ENCODE data around the gene GLTP.
"Not testable (repeated sequence)": the region's sequence is repeated elsewhere in the genome, so short reads cannot be mapped to it uniquely, and the experiment has no call there.

The GLTP gene

DNA sequence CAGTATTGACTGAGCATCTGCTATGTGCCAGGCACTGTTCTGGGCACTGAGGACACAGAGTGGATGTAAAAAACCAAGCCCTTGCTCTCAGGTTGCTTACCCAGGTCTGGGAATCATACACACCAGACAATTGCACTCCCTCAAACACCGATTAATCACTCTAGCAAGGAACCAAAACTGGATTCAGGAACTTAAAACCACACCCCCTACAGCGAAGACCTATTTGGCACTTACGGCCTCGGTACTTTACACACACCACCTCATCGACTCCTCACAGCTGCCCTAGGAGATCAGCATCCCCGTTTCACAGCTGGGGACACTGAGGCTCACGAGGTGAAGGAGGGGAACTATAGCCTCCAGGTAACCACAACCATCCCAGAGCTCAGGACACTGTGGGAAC, 1.6 kb downstream of the GLTP start:
- no peak overlapping the region for H3K4me3 ChIP-seq (ENCODE audit: low read depth, low read length)

- no peak overlapping the region for H3K4me3 ChIP-seq (ENCODE audit: low read depth, low read length)
Observed at GRCh38 chr12:109878247-109878625, 2.1 kb downstream of the GLTP start.

GRCh38 chr12:109877504-109878246, 2.7 kb downstream of the GLTP start:
- H3K4me3 ChIP-seq (ENCODE audit: low read depth, low read length), result no peak overlapping the region

DNA sequence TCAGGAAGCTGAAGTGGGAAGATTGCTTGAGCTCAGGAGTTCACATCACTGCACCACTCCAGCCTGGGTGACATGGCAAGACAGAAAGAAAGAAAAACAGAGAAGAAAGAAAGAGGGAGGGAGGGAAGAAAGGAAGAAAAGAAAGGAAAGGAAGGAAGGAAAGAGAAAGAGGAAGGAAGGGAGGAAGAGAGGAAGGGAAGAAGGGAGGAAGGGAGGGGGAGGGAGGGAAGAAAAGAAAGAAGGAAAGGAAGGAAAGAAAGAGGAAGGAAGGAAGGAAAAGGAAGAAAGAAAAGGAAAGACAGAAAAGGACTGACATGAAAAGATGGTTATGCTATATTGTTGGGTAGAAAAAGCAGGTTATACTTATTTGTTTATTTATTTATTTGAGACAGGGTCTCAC, 3.9 kb downstream of the GLTP start:
- H3K4me3 ChIP-seq (ENCODE audit: low read depth, low read length), result no peak overlapping the region

GRCh38 chr12:109875572-109876131, 4.7 kb downstream of the GLTP start:
- no peak overlapping the region for H3K4me3 ChIP-seq (ENCODE audit: low read depth, low read length)

- no peak overlapping the region for H3K4me3 ChIP-seq (ENCODE audit: low read depth, low read length)
Observed at GRCh38 chr12:109873653-109874052, 6.7 kb downstream of the GLTP start.

DNA sequence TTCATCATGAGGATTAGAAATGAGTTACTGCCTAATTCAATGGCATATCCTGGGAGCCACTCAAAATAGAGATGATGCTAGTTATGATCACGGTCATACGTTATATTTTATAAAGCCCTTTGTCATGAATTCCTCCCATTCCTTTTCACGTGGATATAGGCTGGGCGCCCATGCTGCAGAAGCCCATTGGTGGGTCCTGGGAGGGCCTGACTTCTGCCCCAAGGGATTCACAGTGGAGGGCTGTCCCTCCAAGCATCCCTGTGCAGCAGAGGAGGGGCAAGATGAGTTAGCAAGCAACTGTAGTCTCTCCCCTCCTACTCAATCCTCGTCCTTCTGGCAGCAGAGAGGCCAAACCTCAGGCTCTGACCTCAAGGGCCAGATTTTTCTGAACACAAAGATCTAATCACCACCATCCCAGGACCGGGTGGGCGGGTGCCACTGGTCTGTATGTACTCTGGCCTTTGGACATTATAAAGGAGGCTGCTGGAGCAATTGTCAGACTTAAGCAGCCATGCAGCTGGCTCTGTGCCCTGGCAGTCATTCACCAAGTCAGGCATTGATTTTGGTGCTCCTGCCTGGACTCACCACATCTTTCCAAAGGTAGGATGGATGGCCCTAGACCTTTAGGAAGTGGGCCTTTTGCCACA, 8.6 kb downstream of the GLTP start:
- no peak overlapping the region for H3K4me3 ChIP-seq (ENCODE audit: low read depth, low read length)

GRCh38 chr12:109870648-109871047, 9.7 kb downstream of the GLTP start:
- H3K4me3 ChIP-seq (ENCODE audit: low read depth, low read length), result no peak overlapping the region

DNA sequence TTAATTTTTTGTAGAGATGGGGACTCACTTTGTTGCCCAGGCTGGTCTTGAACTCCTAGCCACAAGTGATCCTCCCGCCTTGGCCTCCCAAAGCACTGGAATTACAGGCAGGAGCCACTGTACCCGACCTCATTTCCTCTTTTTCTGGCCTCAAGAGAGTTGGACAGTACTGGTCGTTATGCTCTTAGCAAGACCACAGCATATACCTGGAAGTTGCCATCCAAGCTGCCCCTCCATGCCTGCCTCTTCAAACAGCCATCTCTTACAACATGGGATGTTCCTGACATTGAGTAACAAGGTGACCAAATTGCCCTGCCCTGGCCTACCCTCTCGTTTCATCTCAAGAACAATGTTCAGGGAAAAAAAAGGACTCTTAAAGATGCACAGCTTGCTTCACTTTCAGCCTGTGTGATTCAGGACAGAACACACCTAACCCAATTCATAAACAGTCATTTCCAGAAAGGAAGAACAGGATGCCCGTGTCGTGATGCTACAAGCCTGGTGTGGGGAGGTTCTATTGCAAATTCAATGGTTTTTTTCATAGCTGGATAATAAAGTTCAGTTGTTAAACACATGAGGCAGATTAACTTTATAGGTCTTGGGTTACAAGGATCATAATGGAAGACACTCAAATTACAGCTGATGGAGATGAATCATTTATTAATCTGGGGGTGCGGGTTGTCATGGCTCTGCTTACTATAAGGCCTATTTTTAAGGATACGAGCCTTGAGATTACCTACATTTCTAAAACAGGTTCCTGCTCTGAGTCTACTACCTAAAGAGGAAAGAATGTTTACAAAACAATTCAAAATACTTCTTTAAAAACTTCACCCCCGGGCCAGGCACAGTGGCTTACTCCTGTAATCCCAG, 11.9 kb downstream of the GLTP start:
- no peak overlapping the region for H3K4me3 ChIP-seq (ENCODE audit: low read depth, low read length)

DNA sequence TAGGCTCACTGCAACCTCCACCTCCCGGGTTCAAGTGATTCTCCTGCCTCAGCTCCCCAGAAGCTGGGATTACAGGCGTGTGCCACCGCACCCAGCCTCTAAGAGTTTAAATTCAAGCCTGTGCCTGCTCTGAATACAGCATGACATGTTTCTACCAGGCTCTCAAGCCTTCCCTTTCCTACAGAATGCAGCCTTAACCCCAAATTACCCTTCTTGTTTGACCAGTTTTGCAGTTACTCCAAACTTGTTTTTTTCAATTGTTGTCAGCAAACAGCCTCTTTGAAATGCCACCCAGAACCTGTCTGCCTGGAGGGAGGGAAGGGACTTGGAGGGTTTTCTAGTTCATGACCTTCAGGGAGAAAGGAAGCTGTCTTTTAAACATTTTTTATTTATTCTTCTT, 15.4 kb downstream of the GLTP start:
- no peak overlapping the region for H3K4me3 ChIP-seq (ENCODE audit: low read depth, low read length)

DNA sequence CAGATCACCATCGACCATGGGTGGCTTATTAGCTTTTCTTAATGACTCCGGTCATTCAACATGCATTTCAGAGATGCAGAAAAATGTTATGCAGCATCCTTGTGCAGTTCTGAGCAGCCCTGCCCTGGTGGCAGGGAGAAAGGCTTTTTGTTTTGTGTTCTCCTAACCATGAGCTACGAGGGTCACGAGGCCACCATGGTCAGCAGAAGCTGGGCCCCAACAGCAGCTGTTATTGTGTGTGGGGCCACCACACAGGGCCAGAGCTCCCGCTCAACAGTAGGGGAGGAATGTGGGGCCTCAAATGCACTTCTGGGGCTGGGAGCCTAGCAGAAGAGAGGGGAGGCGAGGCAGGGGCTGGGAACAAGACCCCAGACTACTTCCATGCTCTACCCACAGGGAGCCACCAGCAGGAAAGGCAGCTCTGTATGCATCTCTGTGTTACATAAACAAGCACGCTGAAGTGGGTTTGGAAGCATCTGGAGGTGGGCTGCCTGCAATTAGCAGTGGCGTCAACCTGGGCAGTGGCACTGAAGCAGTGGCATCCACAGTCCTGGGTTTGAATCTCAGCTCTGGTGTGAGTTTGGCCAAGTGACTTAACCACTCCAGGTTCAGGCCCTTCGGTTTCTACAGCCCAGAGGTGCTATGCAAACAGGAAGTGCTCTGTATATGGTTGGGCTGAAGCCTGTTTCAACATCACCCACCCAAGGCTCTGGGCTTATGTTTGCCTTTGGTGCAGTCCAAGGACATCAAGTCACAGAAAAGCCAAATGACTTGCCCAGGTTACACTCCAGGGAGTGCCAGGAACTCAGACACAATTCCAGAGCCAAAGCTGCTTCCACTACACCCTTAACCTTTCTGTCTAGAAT, 16.3 kb downstream of the GLTP start:
- H3K4me3 ChIP-seq (ENCODE audit: low read depth, low read length), result no peak overlapping the region

DNA sequence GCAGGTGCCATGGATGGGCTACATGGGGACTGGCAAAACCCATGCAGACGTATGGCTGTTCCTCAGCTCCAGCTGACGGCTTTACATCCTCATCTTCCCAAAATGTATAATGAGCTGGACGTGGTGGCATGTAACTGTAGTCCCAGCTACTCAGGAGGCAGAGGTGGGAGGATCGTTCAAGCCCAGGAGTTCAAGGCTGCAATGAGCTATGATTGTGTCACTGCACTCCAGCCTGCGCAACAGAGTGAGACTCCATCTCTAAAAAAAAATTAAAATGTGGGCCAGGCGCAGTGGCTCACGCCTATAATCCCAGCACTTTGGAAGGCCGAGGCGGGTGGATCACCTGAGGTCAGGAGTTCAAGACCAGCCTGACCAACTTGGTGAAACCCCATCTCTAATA, 17.9 kb downstream of the GLTP start:
- H3K4me3 ChIP-seq (ENCODE audit: low read depth, low read length), result not testable (repeated sequence)

GRCh38 chr12:109861689-109862314, 18.5 kb downstream of the GLTP start:
- H3K4me3 ChIP-seq (ENCODE audit: low read depth, low read length), result no peak overlapping the region

GRCh38 chr12:109860977-109861376, 19.4 kb downstream of the GLTP start:
- no peak overlapping the region for H3K4me3 ChIP-seq (ENCODE audit: low read depth, low read length)

DNA sequence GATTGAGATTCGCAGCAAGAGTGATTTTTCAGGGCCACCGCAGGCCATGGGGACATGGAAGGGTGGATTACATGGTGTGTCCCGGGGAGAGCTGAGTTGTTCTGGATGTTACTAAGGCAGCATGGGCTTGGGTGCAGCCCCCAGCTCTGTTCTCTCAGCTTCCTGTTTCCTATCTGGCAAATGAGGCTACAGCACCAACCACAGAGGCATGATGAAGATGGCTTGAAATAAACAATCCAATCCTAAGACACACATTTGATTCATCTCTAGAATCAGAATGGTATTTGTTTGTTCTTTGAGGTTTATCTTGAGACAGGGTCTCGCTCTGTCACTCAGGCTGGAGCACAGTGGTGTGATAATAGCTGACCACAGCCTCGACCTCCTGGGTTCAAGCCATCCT, 21.6 kb downstream of the GLTP start:
- no peak overlapping the region for H3K4me3 ChIP-seq (ENCODE audit: low read depth, low read length)

DNA sequence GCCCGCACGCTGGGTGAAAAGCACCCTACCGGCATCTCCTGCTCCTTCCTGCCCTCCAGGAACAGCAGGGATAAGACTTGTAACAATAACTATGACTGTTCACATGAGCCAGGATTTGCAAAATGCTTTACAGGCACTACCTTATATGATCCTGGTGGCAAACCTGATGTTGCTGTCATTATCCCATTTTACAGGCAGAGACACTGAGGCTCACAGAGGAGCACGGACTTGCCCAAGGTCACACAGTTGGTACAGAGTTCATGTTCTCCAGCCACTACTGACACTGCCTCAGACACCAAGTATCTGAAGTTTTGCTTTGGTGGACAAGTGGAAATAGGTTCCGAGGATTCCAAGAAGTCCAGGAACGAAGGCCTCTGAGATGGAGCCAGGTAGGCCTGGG, 22.6 kb downstream of the GLTP start:
- H3K4me3 ChIP-seq (ENCODE audit: low read depth, low read length), result no peak overlapping the region

GRCh38 chr12:109855377-109855776, 25.0 kb downstream of the GLTP start:
- no peak overlapping the region for H3K4me3 ChIP-seq (ENCODE audit: low read depth, low read length)

- not testable (repeated sequence) for H3K4me3 ChIP-seq (ENCODE audit: low read depth, low read length)
Observed at GRCh38 chr12:109850518-109850917, 29.8 kb downstream of the GLTP start.

DNA sequence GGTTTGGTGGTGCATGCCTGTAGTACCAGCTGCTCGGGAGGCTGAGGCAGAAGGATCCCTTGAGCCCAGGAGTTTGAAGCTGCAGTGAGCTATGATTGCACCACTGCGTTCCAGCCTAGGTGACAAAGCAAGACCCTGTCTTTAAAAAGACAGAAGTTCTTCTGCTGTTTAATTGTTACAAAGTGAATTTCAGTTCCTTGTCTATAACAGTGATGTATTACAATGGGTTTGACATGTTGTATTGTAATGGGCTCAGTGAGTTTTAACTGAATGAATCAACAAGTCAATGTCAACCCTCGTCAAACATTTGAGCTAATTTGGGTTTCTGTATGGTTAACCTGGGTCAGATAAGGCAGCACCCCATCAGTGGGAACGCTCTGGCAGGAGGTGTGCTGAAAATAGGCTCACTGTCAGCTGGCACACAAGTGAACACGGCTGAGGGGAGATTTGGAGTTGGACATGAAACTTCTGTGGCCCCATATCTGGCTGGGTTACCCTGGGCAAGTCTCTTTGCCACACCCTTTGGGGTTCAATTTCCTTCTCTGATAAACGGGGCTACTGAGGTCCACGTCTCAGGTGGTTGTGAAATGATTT, 33.1 kb downstream of the GLTP start:
- no peak overlapping the region for H3K4me3 ChIP-seq (ENCODE audit: low read depth, low read length)

DNA sequence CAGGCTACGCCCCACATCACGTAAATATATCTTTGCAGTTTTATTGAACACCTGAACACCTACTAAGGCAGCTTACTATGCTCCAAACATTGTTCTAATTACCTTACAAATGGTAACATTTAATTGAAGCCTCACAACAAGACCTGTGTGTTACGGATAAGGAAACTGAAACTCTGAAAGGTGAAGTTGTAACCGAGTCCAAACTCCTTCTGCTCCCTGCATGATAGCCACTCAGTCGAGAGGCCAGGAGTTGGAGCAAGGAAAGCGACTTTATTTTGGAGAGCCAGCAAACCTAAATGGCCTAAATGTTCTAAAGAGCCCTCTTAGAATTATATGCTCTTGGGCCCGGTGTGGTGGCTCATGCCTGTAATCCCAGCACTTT, 34.5 kb downstream of the GLTP start:
- no peak overlapping the region for H3K4me3 ChIP-seq (ENCODE audit: low read depth, low read length)
